Activated T-helper 17 cell treated with anti-CD3 and anti-CD28 coated beads, Interleukin-2, amount 50 U/mL, for 72 hours (primary cell): ENCODE measurements around the gene USP13. TPM values are rescaled to one million over a fixed set of nuclear protein-coding genes. Genes with fewer than 3 reads are reported as not detected.

Experiments
- ATAC-seq: fragments of 150-1000 bp; cut with Tn5 transposase; replicated peaks from 2 replicates; pipeline ENCODE4 v1.10.0; 2021; ENCODE audit warnings: mild to moderate bottlenecking, moderate library complexity
- H3K27ac Mint-ChIP-seq: one replicate; pipeline ENCODE4 v1.8.0; 2022; ENCODE audit warnings: mixed read lengths
- H3K27me3 Mint-ChIP-seq: one replicate; pipeline ENCODE4 v1.8.0; 2022; ENCODE audit warnings: mixed read lengths
- H3K36me3 Mint-ChIP-seq: one replicate; pipeline ENCODE4 v1.8.0; 2022; ENCODE audit warnings: low read depth, mild to moderate bottlenecking, mixed read lengths
- H3K4me1 Mint-ChIP-seq: one replicate; pipeline ENCODE4 v1.8.0; 2022; ENCODE audit warnings: mixed read lengths
- H3K4me3 Mint-ChIP-seq: one replicate; pipeline ENCODE4 v1.8.0; 2022; ENCODE audit warnings: mild to moderate bottlenecking, mixed read lengths
- H3K9me3 Mint-ChIP-seq: one replicate; pipeline ENCODE4 v1.8.0; 2022; ENCODE audit warnings: mixed read lengths
- total RNA-seq, 2 donors: library from RNA; stranded (reverse); gene quantifications; one replicate each; pipeline ENCODE4 v1.2.3, GENCODE V29; 2022

USP13 gene
- total RNA-seq, 2 donors from 2014 or later, result 4.2 to 12.9 TPM

DNA sequence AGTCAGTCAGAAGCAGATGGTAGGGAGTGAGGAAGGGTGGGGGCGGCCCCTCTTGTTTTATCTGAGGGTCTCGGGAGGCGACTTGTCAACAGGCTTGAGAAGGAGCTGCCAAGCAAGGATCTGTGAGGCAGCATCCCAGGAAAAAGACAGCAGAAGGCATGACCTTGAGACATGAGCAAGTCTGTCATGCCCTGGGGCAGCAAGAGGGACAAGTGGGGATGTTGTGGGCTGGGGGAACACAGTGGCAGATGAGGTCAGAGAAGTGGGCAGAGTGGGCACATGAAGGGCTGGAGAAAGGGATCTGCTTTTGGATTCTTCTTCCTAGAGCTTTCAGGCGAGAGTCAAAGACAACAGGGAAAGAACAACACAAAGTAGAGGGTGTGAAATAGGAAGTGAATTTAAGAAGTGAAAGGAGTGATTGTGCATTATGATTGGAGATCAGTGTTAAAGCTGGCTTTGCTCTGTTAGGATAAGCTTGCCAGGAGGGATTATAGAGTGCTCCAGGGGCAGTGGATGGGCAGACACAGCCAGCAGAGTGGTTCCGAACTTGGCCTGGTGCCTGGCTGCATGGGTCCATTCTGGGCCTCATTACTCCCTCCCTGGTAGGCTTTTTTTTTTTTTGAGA is 73.3 kb downstream of the USP13 start:
- Mint-ChIP-seq H3K9me3 (no peaks in the 10 kb centered on the region), H3K4me3 (no peak overlapping the region), H3K27ac (no peak overlapping the region), H3K4me1 (peaks cover 5% of the 10 kb centered on the region), H3K36me3 (peaks cover 39% of the 10 kb centered on the region), H3K27me3 (no peaks in the 10 kb centered on the region)
- no peak for ATAC-seq

DNA sequence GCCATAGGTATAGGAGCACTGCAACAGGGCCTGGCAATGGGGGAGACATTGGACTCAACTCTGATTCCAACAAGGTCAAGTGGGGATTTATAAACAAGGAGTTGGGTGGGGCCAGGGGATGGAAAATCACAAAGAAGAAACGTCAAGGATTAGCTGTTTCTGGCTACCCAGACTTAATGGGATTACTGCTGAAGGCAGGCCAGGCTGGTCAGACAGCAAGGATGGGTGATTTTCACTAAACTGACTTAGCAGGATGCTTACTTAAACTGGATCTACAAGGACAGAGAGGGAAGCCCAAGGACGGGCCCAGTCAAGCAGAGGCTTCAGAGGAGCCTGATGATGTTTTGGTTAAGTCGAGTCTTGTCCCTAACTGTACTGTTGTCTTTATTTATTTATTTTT is 76.2 kb downstream of the USP13 start:
- no peak overlapping the region for H3K27ac Mint-ChIP-seq
- no peak overlapping the region for H3K4me3 Mint-ChIP-seq
- H3K9me3 Mint-ChIP-seq, result no peaks in the 10 kb centered on the region
- no peaks in the 10 kb centered on the region for H3K27me3 Mint-ChIP-seq
- no peak for ATAC-seq
- H3K36me3 Mint-ChIP-seq, result peaks cover 17% of the 10 kb centered on the region
- H3K4me1 Mint-ChIP-seq, result no peaks in the 10 kb centered on the region

DNA sequence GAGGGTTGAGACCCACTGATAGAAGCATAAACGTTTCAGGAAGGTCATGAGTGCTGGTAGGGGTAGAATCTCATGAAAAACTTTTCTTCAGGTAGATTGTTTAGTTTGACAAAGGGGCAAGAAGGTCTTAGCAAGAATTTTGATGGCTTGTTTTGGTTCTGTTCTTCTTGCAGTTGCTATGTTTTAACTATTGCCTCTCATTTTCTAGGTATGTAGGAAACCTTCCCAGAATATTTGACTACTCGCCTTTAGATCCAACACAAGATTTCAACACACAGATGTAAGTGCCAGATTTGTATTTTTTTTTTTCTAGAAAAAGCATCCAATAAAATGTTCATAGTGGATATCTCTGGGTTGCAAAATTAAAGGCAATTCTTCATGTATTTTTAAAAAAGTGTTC is 77.1 kb downstream of the USP13 start:
- no peaks in the 10 kb centered on the region for H3K4me1 Mint-ChIP-seq
- no peak overlapping the region for H3K4me3 Mint-ChIP-seq
- H3K27ac Mint-ChIP-seq, result no peak overlapping the region
- H3K27me3 Mint-ChIP-seq, result no peaks in the 10 kb centered on the region
- H3K9me3 Mint-ChIP-seq, result no peaks in the 10 kb centered on the region
- no peak for ATAC-seq
- H3K36me3 Mint-ChIP-seq, result peaks cover 17% of the 10 kb centered on the region

DNA sequence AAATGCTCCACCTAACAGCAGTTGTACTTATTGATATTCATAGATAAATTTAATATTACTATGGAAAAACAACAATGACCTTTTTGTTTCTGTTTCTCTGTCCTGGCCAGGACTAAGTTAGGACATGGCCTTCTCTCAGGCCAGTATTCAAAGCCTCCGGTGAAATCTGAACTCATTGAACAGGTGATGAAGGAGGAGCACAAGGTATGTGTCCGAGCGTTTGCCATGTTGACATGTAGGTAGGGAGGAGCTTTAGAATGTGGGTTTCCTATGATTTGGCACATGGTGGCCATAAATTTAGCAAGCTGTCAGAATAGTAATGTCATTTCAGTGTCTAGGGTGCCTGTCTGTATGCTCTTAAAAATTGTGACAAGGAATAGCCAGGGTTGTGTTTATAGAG is 77.7 kb downstream of the USP13 start:
- no peaks in the 10 kb centered on the region for H3K9me3 Mint-ChIP-seq
- no peak overlapping the region for H3K27ac Mint-ChIP-seq
- no peaks in the 10 kb centered on the region for H3K27me3 Mint-ChIP-seq
- no peak for ATAC-seq
- no peaks in the 10 kb centered on the region for H3K4me1 Mint-ChIP-seq
- H3K4me3 Mint-ChIP-seq, result no peak overlapping the region
- peaks cover 17% of the 10 kb centered on the region for H3K36me3 Mint-ChIP-seq

DNA sequence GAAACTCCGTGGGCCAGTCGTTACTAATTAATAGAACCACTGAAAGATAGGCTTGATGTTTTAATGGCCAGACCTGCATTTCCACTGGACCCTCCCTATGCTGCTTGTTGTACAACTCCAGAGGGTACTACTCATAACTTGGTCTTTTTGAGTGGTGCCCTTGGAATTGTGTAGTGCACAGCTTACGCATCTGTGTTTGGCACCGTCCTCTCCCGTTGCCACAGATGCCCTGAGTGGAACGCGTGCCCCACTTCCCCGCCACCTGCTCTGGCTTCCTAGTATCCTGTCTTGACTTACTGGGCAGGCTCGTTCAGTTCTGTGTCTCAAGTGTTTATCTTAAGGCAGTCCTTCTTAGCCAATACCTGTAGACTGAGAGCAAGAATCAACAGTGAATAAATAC is 78.7 kb downstream of the USP13 start:
- no peaks in the 10 kb centered on the region for H3K27me3 Mint-ChIP-seq
- no peaks in the 10 kb centered on the region for H3K9me3 Mint-ChIP-seq
- ATAC-seq, result no peak
- no peaks in the 10 kb centered on the region for H3K4me1 Mint-ChIP-seq
- peaks cover 17% of the 10 kb centered on the region for H3K36me3 Mint-ChIP-seq
- no peak overlapping the region for H3K4me3 Mint-ChIP-seq
- no peak overlapping the region for H3K27ac Mint-ChIP-seq

DNA sequence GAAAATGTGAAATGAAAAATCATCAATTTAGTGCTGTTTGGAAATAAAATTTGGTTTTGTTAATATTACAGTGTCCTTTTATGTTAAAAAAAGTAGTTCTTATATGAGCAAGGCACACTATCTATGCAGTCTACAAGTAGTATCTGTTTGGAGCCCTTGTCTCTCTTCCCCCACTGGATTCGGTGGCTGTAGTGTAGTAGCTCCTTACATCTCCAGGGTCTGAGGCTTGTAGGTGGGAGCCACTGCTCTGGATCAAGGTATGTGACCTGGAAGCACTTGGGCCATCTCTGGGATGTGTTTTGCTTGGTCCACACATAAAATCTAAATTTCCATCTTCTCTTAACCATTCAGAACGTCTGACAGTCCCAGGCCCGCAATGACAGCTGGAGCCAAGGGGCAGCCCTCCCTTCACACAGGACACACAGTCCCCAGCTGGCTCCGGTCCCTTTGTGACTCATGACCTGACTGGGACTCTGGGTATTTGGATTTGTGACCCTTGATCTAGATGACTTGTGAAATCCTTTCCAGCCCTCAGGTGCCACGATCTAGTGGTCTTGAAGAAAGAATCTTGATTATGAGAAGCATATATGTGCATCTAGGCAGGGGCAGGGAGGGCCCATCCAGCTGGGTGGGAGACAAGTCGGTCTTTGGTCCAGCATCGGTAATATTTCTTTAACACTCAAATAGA is 80.0 kb downstream of the USP13 start:
- Mint-ChIP-seq H3K27me3 (no peaks in the 10 kb centered on the region), H3K4me3 (no peak overlapping the region), H3K27ac (no peak overlapping the region), H3K4me1 (no peaks in the 10 kb centered on the region), H3K9me3 (no peaks in the 10 kb centered on the region), H3K36me3 (peaks cover 17% of the 10 kb centered on the region)
- ATAC-seq, result no peak

DNA sequence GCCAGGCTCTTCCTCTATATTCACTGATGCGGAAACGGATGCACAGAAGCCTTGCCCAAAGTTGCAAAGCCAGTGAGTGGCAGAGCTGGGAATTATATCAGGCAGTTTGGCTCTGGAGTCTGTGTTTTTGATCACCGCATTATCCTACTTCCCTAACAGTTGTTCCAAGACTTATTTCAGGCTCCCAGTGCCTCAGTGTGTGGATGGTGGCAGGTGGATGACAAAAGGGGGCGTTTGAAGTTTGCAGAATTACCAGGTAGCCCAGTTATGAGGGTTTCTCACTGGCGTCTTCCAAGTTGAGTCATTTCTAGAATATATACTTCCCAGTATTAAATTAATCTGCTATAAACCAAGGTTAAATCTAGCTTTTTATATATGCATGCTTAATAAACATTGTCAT is 81.0 kb downstream of the USP13 start:
- ATAC-seq, result no peak
- H3K27ac Mint-ChIP-seq, result no peak overlapping the region
- no peak overlapping the region for H3K4me3 Mint-ChIP-seq
- no peaks in the 10 kb centered on the region for H3K27me3 Mint-ChIP-seq
- H3K4me1 Mint-ChIP-seq, result no peaks in the 10 kb centered on the region
- no peaks in the 10 kb centered on the region for H3K9me3 Mint-ChIP-seq
- H3K36me3 Mint-ChIP-seq, result peaks cover 17% of the 10 kb centered on the region

DNA sequence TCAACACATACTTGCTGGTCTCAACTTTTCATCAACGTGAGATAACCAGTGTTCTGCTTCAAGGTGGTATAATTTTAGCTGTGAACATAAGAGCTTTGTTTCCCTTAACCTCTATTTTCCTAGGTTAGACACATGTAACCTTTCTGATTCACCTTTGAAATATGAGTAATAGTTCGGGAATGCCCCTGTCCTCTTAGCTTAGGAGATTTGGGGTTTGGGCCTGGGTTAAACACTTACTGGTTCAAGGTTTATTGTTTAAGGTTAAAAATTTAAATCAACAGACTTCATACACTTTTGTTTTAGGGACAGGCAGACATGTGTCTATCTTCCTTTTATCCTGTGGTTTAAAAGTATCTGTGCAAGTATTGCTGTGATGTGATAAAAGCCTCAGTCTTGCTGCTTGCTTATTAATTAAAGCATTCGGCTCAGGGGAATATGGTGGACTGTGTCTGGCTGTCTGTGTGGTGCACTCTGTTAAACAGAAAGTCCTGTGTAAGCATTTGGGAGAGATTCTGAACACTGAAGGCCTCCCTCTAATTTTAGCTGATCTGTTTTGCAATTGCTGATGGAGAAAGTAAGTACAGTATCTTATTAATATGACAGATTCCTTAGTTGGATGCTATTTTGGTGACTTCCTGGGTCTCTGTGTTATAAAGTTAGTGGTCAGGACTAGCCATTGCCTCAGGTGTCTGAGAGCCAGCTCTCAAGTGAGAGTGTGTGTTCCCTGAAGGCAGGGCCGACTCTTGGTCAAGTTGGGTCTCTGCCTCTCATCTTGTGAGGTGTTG is 81.8 kb downstream of the USP13 start:
- ATAC-seq, result peak; percentile 65
- Mint-ChIP-seq H3K27ac (no peak overlapping the region), H3K4me1 (no peaks in the 10 kb centered on the region), H3K36me3 (peaks cover 15% of the 10 kb centered on the region), H3K9me3 (no peaks in the 10 kb centered on the region), H3K4me3 (no peak overlapping the region), H3K27me3 (no peaks in the 10 kb centered on the region)

DNA sequence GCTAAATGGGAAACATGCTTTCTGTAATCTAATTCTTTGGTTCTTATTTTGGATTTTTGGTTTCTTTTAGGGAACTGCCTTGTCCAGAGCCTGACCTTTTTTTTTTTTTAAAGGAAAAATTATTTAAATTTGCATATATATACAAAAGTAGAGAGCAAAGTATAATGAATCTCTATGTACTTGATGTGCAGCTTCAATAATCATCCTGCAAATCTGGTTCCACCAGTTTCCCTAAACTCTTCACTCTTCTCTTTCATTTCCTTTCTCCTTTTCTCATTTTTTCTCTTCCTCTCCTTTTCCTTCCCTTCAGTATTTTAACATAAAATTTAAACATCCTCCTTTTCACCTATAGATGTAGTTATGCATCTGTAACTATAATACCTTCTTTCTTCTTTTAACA is 82.5 kb downstream of the USP13 start:
- no peak overlapping the region for H3K4me3 Mint-ChIP-seq
- no peaks in the 10 kb centered on the region for H3K9me3 Mint-ChIP-seq
- no peak for ATAC-seq

DNA sequence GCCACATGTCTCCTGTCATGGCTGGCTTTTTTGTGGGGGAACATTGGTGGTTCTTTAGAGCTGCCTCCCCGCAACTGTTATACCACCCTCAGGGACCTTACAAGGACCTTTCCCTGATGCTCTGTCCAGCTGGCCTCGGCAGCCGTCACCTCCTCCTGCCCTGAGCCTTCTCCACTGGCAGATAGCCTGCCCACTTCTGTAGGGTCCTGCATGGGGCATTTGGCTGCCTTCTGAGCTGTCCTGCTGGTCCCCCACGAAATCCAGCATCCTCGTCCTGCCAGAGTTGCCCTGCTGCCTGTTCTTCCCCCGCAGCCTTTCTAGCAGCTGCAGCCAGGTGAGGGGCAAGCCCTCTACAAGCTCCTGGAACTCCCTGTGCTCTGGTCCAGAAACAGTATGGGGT is 86.2 kb downstream of the USP13 start:
- H3K4me3 Mint-ChIP-seq, result no peak overlapping the region
- H3K4me1 Mint-ChIP-seq, result no peaks in the 10 kb centered on the region
- no peaks in the 10 kb centered on the region for H3K9me3 Mint-ChIP-seq
- H3K27me3 Mint-ChIP-seq, result no peaks in the 10 kb centered on the region
- peaks cover 32% of the 10 kb centered on the region for H3K36me3 Mint-ChIP-seq
- ATAC-seq, result no peak
- no peak overlapping the region for H3K27ac Mint-ChIP-seq

More for the DNA sequence above, 82.5 kb downstream of the USP13 start:
- Mint-ChIP-seq H3K27me3 (no peaks in the 10 kb centered on the region), H3K4me1 (no peaks in the 10 kb centered on the region), H3K36me3 (peaks cover 13% of the 10 kb centered on the region), H3K27ac (no peak overlapping the region)

DNA sequence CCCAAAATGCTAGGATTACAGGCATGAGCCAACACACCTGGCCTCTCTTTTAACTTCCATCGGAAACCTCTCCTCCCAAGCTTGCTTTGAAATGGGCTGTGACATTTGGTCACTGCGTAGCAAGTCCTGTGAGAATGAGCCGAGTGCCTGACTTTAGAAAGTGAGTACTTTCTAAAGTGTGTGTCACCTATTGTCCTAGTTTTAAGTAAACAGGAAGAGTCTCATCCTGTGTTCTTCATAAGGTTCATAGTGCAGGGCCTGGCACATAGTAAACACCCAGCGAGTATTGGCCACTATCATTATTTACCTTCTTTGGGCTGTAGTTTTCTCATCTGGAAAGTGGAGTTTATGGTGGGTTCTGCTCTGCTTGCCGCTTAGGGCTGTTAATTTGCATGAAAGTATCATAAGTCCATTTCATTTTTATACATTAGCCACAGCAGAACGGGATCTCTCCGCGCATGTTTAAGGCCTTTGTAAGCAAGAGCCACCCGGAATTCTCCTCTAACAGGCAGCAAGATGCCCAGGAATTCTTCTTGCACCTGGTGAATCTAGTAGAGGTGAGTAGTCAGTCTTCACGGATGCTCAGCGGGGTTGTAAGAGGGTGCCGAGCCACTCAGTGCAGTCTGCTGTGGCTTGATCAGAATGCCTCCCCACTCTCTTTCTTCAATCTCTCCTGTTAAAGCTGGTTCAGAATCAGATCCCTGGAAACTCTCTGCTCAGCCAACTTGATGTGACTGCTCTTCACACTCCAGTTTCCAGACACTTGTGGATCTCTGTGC is 87.2 kb downstream of the USP13 start:
- Mint-ChIP-seq H3K4me1 (no peaks in the 10 kb centered on the region), H3K27me3 (no peaks in the 10 kb centered on the region), H3K9me3 (no peaks in the 10 kb centered on the region), H3K36me3 (peaks cover 32% of the 10 kb centered on the region), H3K27ac (peak overlapping the region; percentile 41), H3K4me3 (no peak overlapping the region)
- no peak for ATAC-seq

DNA sequence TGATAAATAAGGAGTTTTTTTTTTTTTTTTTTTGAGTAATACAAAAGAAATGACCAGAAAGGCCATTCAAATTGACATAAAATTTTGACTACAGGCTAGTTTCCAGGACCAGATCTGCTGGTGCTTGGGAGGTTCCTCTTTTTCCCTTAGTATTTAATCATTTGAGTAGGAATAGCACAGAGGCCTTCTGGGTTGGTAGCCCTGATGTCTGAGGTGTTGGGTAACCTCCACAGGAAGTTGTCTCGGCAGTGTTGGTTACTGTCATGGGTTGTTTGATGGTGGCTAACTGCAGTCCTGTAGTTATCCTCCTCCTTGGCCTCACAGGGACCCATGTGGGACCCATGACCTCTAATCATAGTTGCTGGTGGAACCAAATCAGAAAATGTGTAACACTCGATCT is 91.1 kb downstream of the USP13 start:
- Mint-ChIP-seq H3K36me3 (peaks cover 32% of the 10 kb centered on the region), H3K27me3 (no peaks in the 10 kb centered on the region), H3K4me1 (no peaks in the 10 kb centered on the region), H3K27ac (no peak overlapping the region), H3K4me3 (no peak overlapping the region), H3K9me3 (no peaks in the 10 kb centered on the region)
- ATAC-seq, result no peak

DNA sequence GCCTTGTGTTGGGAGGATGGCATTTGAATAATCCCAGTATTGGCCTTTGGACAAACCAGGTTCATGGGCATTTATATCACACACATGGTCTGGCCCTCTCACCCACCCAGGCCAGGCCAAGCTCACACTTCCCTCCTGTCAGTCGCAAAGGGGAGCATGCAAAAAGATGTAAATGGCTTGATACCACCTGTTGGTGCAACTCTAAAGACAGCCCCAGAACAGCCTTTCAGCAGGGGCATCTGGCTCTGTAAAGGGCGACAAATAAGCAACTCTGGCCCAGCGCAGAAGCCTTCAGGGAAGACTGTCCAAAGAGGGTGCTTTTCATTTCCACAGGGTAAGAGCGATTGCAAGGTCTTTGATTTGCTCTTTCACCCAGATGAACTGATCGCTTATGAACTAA is 91.8 kb downstream of the USP13 start:
- no peaks in the 10 kb centered on the region for H3K27me3 Mint-ChIP-seq
- H3K4me3 Mint-ChIP-seq, result no peak overlapping the region
- ATAC-seq, result no peak
- H3K4me1 Mint-ChIP-seq, result no peaks in the 10 kb centered on the region
- peaks cover 32% of the 10 kb centered on the region for H3K36me3 Mint-ChIP-seq
- no peaks in the 10 kb centered on the region for H3K9me3 Mint-ChIP-seq
- no peak overlapping the region for H3K27ac Mint-ChIP-seq

DNA sequence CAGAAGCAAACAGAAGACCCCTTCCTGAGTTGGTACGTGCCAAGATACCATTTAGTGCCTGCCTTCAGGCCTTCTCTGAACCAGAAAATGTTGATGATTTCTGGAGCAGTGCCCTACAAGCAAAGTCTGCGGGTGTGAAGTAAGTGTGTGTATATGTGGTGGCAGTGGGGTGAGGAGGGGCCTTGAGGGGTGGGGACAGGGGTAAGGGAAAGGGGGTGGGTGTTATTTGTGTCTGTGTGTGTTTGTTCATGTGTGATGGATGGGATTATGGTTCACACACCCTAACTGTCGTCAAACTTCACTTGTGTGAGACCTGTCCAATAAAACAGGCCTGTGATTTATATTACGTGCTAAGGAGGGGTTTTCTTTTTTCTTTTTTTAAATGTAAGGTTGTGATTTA is 92.2 kb downstream of the USP13 start:
- no peak overlapping the region for H3K27ac Mint-ChIP-seq
- H3K36me3 Mint-ChIP-seq, result peaks cover 30% of the 10 kb centered on the region
- no peaks in the 10 kb centered on the region for H3K9me3 Mint-ChIP-seq
- ATAC-seq, result no peak
- no peaks in the 10 kb centered on the region for H3K4me1 Mint-ChIP-seq
- no peak overlapping the region for H3K4me3 Mint-ChIP-seq
- H3K27me3 Mint-ChIP-seq, result no peaks in the 10 kb centered on the region
